Heart left ventricle (tissue), 16 donors: ENCODE data around the gene TMEM266. TPM values are rescaled to one million over a fixed set of nuclear protein-coding genes. Genes with fewer than 3 reads are reported as not detected.

Experiments
- ATAC-seq, 4 donors: fragments of 200-7000 bp; cut with Tn5 transposase; one replicate each; pipeline ENCODE4 v1.9.1; 2020 to 2022; ENCODE audit warnings: moderate library complexity in 4 of 4, mild to moderate bottlenecking in 3 of 4, moderate number of reproducible peaks in 1 of 4
- DNase-seq, 5 donors: peaks; one replicate each; pipeline ENCODE4 v3.0.0-alpha.2; 2020
- H3K27ac ChIP-seq, 12 donors: fragments of 200-600 bp; sonication (generic) in 4 of 12; one replicate each; pipeline versions ENCODE4 v1.5.0 to v1.8.0; 2016 to 2022; ENCODE audit warnings: mild to moderate bottlenecking in 2 of 12
- H3K27me3 ChIP-seq, 9 donors: fragments of 200-600 bp; sonication (generic) in 2 of 9; one replicate each; pipeline versions ENCODE4 v1.5.1 to v1.8.0; 2016 to 2022; ENCODE audit warnings: mild to moderate bottlenecking in 3 of 9
- H3K36me3 ChIP-seq, 9 donors: fragments of 200-600 bp; sonication (generic) in 2 of 9; one replicate each; pipeline versions ENCODE4 v1.5.0 to v1.8.0; 2018 to 2022; ENCODE audit warnings: mild to moderate bottlenecking in 2 of 9
- H3K4me1 ChIP-seq, 12 donors: fragments of 200-600 bp; sonication (generic) in 4 of 12; one replicate each; pipeline versions ENCODE4 v1.5.0 to v1.8.0; 2016 to 2022; ENCODE audit warnings: mild to moderate bottlenecking in 3 of 12
- H3K4me3 ChIP-seq, 12 donors: fragments of 200-600 bp; sonication (generic) in 4 of 12; one replicate each; pipeline versions ENCODE4 v1.5.0 to v1.8.0; 2017 to 2022; ENCODE audit warnings: mild to moderate bottlenecking in 9 of 12, moderate library complexity in 4 of 12
- H3K9me3 ChIP-seq, 12 donors: fragments of 200-600 bp; sonication (generic) in 4 of 12; one replicate each; pipeline versions ENCODE4 v1.5.0 to v1.8.0; 2016 to 2022; ENCODE audit warnings: mild to moderate bottlenecking in 1 of 12
- POLR2A ChIP-seq, 2 donors: fragments of 450-650 bp; IDR thresholded peaks; one replicate each; pipeline ENCODE4 v1.6.1; 2017; ENCODE audit warnings: antibody characterized with exemption in 2 of 2, mild to moderate bottlenecking in 2 of 2, moderate library complexity in 2 of 2
- WGBS, 4 donors: extraction: QIAGEN DNeasy Blood & Tissue Kit in 2 of 4; methylation state at CpG; one replicate each; pipeline versions ENCODE4 v1.1.5 to v1.1.7; 2013 to 2018; 5-methylcytosine and 5-hydroxymethylcytosine counted together
- intact Hi-C, 10 donors: fragments of 100-400 bp; cut with DNase I; formaldehyde crosslinking; loops; one replicate each; pipeline versions ENCODE4 v1.11.1 to v1.14.2; 2022
- polyA plus RNA-seq, 2 donors: library from polyadenylated mRNA; stranded (reverse); fragments of 200-250 nt; gene quantifications; one replicate each; pipeline ENCODE4 v1.2.3, GENCODE V29; 2013
- total RNA-seq, 9 donors: library from RNA; depleted of rRNA in 2 of 9; stranded (reverse); fragments of >200 nt in 2 of 9; fragmentation: NEBNext Ultra II Directional in 3 of 9; extraction: Animal tissue kit (Norgen Biotek cat#: 25700) in 3 of 9; gene quantifications; one replicate each; pipeline versions ENCODE4 v1.1.0 to v1.2.4, GENCODE V29; 2016 to 2023
- TF ChIP-seq, protein P1 (sequence below), 12 donors: fragments of 200-600 bp; sonication (generic) in 4 of 12; IDR thresholded peaks; one replicate each; pipeline versions ENCODE4 v1.5.0 to v1.8.0; 2018 to 2022; ENCODE audit warnings: antibody characterized with exemption in 12 of 12, mild to moderate bottlenecking in 5 of 12
- donor health status: ischemic (EF 13 %, LVEDD 7.1; RV severe dilation, severe dysfunction).
- donor health status: healthy with polysubstance abuse.
- donor health status: DM: no; HTN: yes; CAD: no.
- donor health status: DM: no; HTN: no; CAD: no.
- donor health status: ischemic (EF 25% LVEDD 6.9; RV normal size, moderate dysfunction).
- donor health status: ischemic (EF 25% LVEDD 5.7; RV mildly dilated, moderate dysfunction).
- donor health status: healthy.
- donor health status: DM: yes; HTN: yes; CAD: no.
- donor health status: ischemic (EF 35%, LVEDD 5.7; RV mildly dilated, moderate dysfunction).
- donor health status: nonischemic (EF 11% LVEDD 7.7; RV severe dilation, severe dysfunction).
- donor health status: DM: yes; HTN: yes; CAD: no.
- donor health status: PGD.
- donor health status: ischemic (EF 29% LVEDD 5.4; RV normal size, mild dysfunction).
- donor health status: nonischemic (EF 23%, LVEDD 6.1; RV moderate dilation, normal function).

TMEM266 gene
- total and polyA plus RNA-seq, 11 donors = 0.03 to 0.38 (median 0.28) TPM; not detected in 6

DNA sequence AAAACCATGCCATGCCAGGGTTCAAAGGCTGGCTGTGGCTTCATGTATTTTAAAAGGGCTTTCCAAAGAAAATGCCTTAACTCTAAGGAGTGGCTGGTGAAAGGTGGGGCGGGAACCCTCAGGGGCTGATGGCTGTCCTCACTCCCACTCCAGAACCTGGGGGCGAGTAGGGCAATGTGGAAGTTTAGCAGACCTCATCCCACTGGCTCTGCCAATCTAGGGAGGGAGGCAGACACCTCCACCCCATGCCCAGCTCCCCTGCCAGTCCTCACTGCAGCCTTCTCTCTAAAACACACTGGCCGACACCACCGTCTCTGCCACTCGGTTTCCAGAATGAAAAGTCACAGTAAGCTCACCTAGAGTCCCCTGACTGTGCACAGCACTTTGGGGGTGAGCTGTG, 99.5 kb downstream of the TMEM266 start:
- Histone ChIP-seq H3K27ac (no peak overlapping the region), H3K27me3 (no peaks in the 10 kb centered on the region), H3K4me3 (no peak overlapping the region), H3K36me3 (no peaks in the 10 kb centered on the region), H3K9me3 (no peaks in the 10 kb centered on the region), H3K4me1 (peaks cover 0 to 37% (median 13%) of the 10 kb centered on the region in 12 donors)
- TF ChIP-seq, protein P1, sequence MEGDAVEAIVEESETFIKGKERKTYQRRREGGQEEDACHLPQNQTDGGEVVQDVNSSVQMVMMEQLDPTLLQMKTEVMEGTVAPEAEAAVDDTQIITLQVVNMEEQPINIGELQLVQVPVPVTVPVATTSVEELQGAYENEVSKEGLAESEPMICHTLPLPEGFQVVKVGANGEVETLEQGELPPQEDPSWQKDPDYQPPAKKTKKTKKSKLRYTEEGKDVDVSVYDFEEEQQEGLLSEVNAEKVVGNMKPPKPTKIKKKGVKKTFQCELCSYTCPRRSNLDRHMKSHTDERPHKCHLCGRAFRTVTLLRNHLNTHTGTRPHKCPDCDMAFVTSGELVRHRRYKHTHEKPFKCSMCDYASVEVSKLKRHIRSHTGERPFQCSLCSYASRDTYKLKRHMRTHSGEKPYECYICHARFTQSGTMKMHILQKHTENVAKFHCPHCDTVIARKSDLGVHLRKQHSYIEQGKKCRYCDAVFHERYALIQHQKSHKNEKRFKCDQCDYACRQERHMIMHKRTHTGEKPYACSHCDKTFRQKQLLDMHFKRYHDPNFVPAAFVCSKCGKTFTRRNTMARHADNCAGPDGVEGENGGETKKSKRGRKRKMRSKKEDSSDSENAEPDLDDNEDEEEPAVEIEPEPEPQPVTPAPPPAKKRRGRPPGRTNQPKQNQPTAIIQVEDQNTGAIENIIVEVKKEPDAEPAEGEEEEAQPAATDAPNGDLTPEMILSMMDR (IDR thresholded peaks at IDR 0.05) = no peak
- no peak for TF ChIP-seq POLR2A (IDR thresholded peaks at IDR 0.05)
- DNase-seq = no peak
- ATAC-seq = no peak
- 88 to 93% (median 92%) methylated on average over 4 to 5 of the region's 5 CpGs for WGBS, 4 donors
- intact Hi-C loops = no loop called here

DNA sequence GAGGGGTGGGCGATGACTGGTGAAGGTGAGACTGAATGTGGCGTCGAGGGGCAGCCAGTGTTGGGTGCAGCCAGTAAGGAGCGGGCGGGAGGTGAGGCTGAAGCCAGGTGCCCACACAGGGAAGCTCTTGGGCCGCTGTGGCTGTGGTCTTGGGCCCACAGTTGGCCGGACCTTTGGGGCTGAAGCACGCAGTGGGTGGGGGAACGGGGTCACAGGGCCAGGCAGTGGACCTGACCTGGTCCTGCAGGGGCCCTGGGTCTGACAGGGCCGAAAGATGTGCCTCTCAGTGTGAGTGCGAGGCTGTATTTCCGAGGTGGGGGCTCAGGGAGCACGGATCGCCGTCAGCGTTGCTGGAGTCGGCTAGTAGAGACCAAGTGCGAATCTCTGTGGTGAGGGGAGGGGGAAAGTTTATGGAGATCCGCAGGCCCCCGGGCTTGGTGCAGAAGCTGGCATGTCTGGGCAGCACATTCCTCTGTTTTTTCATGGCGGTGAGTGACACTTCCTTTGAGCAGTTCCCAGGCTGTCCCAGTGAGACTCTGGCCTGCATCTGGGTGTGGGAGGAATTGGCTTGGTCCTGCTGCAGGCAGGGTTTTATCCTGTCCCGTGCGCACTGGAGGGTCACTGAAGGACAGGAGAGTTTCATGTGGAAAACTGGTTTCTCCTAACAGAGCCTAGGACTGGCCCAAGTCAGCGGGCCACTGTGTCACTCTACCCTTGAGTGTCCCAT, 100.8 kb downstream of the TMEM266 start:
- Histone ChIP-seq H3K36me3 (no peaks in the 10 kb centered on the region), H3K4me1 (peaks cover 0 to 37% (median 13%) of the 10 kb centered on the region in 12 donors), H3K9me3 (no peaks in the 10 kb centered on the region), H3K27me3 (no peaks in the 10 kb centered on the region), H3K27ac (no peak overlapping the region), H3K4me3 (no peak overlapping the region)
- WGBS, 4 donors = 69 to 80% (median 76%) methylated on average over 23 to 24 of the region's 24 CpGs
- DNase-seq (peak in 3 of 5 donors; percentile 35 to 61 (median 54)), ATAC-seq (peak in 3 of 4 donors; percentile 44 to 64 (median 55))
- intact Hi-C loops = no loop called here
- TF ChIP-seq, protein P1 (IDR thresholded peaks at IDR 0.05) = no peak
- TF ChIP-seq POLR2A (IDR thresholded peaks at IDR 0.05) = no peak

DNA sequence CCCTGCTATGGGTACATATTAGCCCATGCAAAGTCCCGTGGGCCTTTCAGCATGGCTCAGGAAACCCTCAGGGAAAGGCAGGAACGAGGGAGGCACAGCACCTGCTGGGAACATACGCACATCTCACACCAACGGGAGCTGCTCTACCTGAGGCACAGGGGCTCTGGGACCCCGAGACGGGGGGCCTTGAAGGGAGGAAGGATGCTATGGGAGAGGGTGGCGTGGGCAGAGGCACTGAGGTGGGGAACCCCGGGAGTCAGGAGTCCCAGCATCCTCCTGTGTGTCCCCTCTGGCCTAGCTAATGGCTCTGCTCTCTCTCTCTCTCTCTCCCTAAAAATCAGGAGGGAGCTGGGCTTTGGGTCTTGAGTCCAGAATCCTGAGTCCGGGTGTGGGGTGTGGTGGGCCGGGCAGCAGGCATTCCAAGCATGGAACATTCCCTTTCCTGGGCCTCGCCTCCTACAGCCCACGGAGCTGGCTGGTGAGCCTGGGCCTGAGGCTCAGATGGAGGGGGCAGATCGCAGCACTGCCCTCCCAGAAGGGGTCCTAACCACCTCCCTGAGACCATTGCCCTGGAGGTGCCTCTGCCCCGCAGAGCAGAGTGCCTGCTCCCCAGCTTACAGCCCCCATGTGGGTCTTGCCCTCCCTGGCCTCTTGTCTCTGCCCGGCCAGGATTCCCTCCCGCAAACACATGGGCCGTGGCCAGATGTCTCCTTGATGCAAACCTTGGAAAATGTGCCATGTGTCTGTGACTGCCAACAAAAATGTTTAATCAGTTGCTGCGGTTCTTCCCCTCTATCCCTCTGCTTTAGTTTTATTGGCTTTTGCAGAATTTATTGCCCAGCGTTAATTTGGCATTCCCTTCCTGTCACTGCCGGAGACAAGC, 101.6 kb downstream of the TMEM266 start:
- intact Hi-C loops = no loop called here
- 73 to 77% (median 75%) methylated on average over 18 to 20 of the region's 20 CpGs for WGBS, 4 donors
- Histone ChIP-seq H3K4me3 (no peak overlapping the region), H3K27ac (no peak overlapping the region), H3K4me1 (peaks cover 0 to 37% (median 13%) of the 10 kb centered on the region in 12 donors), H3K36me3 (no peaks in the 10 kb centered on the region), H3K27me3 (no peaks in the 10 kb centered on the region), H3K9me3 (no peaks in the 10 kb centered on the region)
- ATAC-seq (no peak), DNase-seq (no peak)
- TF ChIP-seq POLR2A (IDR thresholded peaks at IDR 0.05) = no peak
- TF ChIP-seq, protein P1 (IDR thresholded peaks at IDR 0.05) = no peak

DNA sequence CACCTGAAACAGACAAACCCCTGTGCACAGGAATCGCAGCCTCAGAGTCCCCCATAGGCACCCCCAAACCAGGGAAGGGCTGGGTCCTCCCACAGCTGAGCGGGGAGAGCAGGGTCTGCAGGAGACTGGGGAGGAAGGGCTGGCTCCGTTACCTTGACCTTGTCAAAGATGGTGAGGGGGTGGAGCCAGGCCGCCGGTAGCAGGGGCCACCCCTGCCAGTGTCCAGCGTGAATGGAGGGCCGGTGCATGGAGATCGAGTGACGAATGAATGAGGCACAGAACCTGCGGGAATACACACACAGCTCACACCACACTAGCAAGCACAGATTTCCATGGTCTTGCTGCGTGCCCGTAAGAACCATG, 102.2 kb downstream of the TMEM266 start:
- Histone ChIP-seq H3K27me3 (no peaks in the 10 kb centered on the region), H3K9me3 (no peaks in the 10 kb centered on the region), H3K36me3 (no peaks in the 10 kb centered on the region), H3K27ac (peak overlapping the region in 1 of 12 donors; percentile 55), H3K4me1 (peaks cover 0 to 37% (median 13%) of the 10 kb centered on the region in 12 donors), H3K4me3 (no peak overlapping the region)
- intact Hi-C loops = no loop called here
- ATAC-seq (no peak), DNase-seq (no peak)
- no peak for TF ChIP-seq POLR2A (IDR thresholded peaks at IDR 0.05)
- TF ChIP-seq, protein P1 (IDR thresholded peaks at IDR 0.05) = no peak
- 83 to 88% (median 87%) methylated on average over 11 to 12 of the region's 12 CpGs for WGBS, 4 donors
